Measurements from ENCODE around the gene EPHB2.

Gene EPHB2

GRCh38 chr1:22910986-22911651, 200.5 kb downstream of the EPHB2 start:
- TF ChIP-seq CTCF (IDR thresholded peaks at IDR 0.05; ENCODE audit: extremely low read depth, insufficient read depth, missing control alignments): no peak
- in situ Hi-C loops (cut with MboI; ENCODE audit: low pct_unique_long_range_greater_than_20kb, low sequenced_read_pairs, unreplicated experiment): no loop called here
- no peak for DNase-seq (ENCODE audit: low spot score)

GRCh38 chr1:22912311-22912710, 201.7 kb downstream of the EPHB2 start:
- in situ Hi-C loops (cut with MboI; ENCODE audit: low pct_unique_long_range_greater_than_20kb, low sequenced_read_pairs, unreplicated experiment): no loop called here
- no peak for TF ChIP-seq CTCF (IDR thresholded peaks at IDR 0.05; ENCODE audit: extremely low read depth, insufficient read depth, missing control alignments)
- DNase-seq (ENCODE audit: low spot score): no peak

- in situ Hi-C loops (cut with MboI; ENCODE audit: low pct_unique_long_range_greater_than_20kb, low sequenced_read_pairs, unreplicated experiment): no loop called here
- DNase-seq (ENCODE audit: low spot score): no peak
- no peak for TF ChIP-seq CTCF (IDR thresholded peaks at IDR 0.05; ENCODE audit: extremely low read depth, insufficient read depth, missing control alignments)
Observed at GRCh38 chr1:22913421-22914141, 202.9 kb downstream of the EPHB2 start.

GRCh38 chr1:22914156-22914555, 203.5 kb downstream of the EPHB2 start:
- TF ChIP-seq CTCF (IDR thresholded peaks at IDR 0.05; ENCODE audit: extremely low read depth, insufficient read depth, missing control alignments): no peak
- in situ Hi-C loops (cut with MboI; ENCODE audit: low pct_unique_long_range_greater_than_20kb, low sequenced_read_pairs, unreplicated experiment): no loop called here
- no peak for DNase-seq (ENCODE audit: low spot score)

GRCh38 chr1:22914633-22915217, 204.1 kb downstream of the EPHB2 start:
- no peak for DNase-seq (ENCODE audit: low spot score)
- no peak for TF ChIP-seq CTCF (IDR thresholded peaks at IDR 0.05; ENCODE audit: extremely low read depth, insufficient read depth, missing control alignments)
- in situ Hi-C loops (cut with MboI; ENCODE audit: low pct_unique_long_range_greater_than_20kb, low sequenced_read_pairs, unreplicated experiment): no loop called here

GRCh38 chr1:22915231-22915630, 204.6 kb downstream of the EPHB2 start:
- in situ Hi-C loops (cut with MboI; ENCODE audit: low pct_unique_long_range_greater_than_20kb, low sequenced_read_pairs, unreplicated experiment): no loop called here
- DNase-seq (ENCODE audit: low spot score): no peak
- TF ChIP-seq CTCF (IDR thresholded peaks at IDR 0.05; ENCODE audit: extremely low read depth, insufficient read depth, missing control alignments): no peak
